Smooth muscle cell (in vitro differentiated cells): ENCODE measurements around the gene ELMO3. TPM values are rescaled to one million over a fixed set of nuclear protein-coding genes. Genes with fewer than 3 reads are reported as not detected.

Experiments
- DNase-seq: peaks from one replicate; lab custom pipeline; 2025; ENCODE audit not compliant: unreplicated experiment; lab: John Stamatoyannopoulos, UW
- H2AFZ ChIP-seq: fragments of 200-600 bp; sonication (generic); 2 replicates; pipeline ENCODE4 v1.6.0; 2016; ENCODE audit warnings: antibody characterized with exemption, low read depth, mild to moderate bottlenecking
- H3F3A ChIP-seq: fragments of 200-600 bp; sonication (generic); 2 replicates; pipeline ENCODE4 v1.6.0; 2017; ENCODE audit warnings: antibody characterized with exemption, low read depth
- H3K27ac ChIP-seq: fragments of 200-600 bp; sonication (generic); 2 replicates; pipeline ENCODE4 v1.5.1; 2016; ENCODE audit warnings: low read depth, mild to moderate bottlenecking
- H3K27me3 ChIP-seq: fragments of 200-600 bp; sonication (generic); 2 replicates; pipeline ENCODE4 v1.6.1; 2016; ENCODE audit warnings: low read depth, mild to moderate bottlenecking
- H3K36me3 ChIP-seq: fragments of 200-600 bp; sonication (generic); 2 replicates; pipeline ENCODE4 v1.5.1; 2016; ENCODE audit warnings: low read depth
- H3K4me1 ChIP-seq: fragments of 200-600 bp; sonication (generic); 2 replicates; pipeline ENCODE4 v1.5.1; 2016; ENCODE audit warnings: low read depth
- H3K4me2 ChIP-seq: fragments of 200-600 bp; sonication (generic); 2 replicates; pipeline ENCODE4 v1.6.0; 2016; ENCODE audit warnings: mild to moderate bottlenecking
- H3K4me3 ChIP-seq: fragments of 200-600 bp; sonication (generic); 2 replicates; pipeline ENCODE4 v1.5.1; 2016; ENCODE audit warnings: mild to moderate bottlenecking
- H3K79me2 ChIP-seq: fragments of 200-600 bp; sonication (generic); 2 replicates; pipeline ENCODE4 v1.6.0; 2016; ENCODE audit warnings: low read depth, mild to moderate bottlenecking
- H3K9ac ChIP-seq: fragments of 200-600 bp; sonication (generic); 2 replicates; pipeline ENCODE4 v1.6.0; 2016; ENCODE audit warnings: low read depth
- H3K9me3 ChIP-seq: fragments of 200-600 bp; sonication (generic); replicated peaks from 2 replicates; pipeline ENCODE4 v1.5.1; 2016; ENCODE audit warnings: low read depth
- H4K20me1 ChIP-seq: fragments of 200-600 bp; sonication (generic); 2 replicates; pipeline ENCODE4 v1.6.0; 2016; ENCODE audit warnings: low read depth
- WGBS: methylation state at CpG from one replicate; pipeline ENCODE4 v1.1.7; 2016; ENCODE audit warnings: low lambda C conversion rate; 5-methylcytosine and 5-hydroxymethylcytosine counted together
- polyA plus RNA-seq: library from polyadenylated mRNA; unstranded; fragments of >200 nt; fragmentation: Nextera tagmentation; extraction: Ambion mirVana; gene quantifications from 2 replicates; pipeline ENCODE4 v1.2.1, GENCODE V29; 2016
- total RNA-seq: library from RNA; depleted of rRNA; stranded (reverse); fragments of >200 nt; gene quantifications from 2 replicates; pipeline ENCODE4 v1.2.3, GENCODE V29; 2014
- TF ChIP-seq, protein P1 (sequence below): fragments of 200-600 bp; sonication (generic); IDR thresholded peaks from 2 replicates; pipeline ENCODE4 v1.5.1; 2017; ENCODE audit warnings: borderline replicate concordance, mild to moderate bottlenecking, antibody characterized with exemption; ENCODE audit not compliant: insufficient read depth, poor library complexity, severe bottlenecking

Gene ELMO3
- total and polyA plus RNA-seq, 2 experiments from 2014 or later: 2.2 to 6.7 TPM

DNA sequence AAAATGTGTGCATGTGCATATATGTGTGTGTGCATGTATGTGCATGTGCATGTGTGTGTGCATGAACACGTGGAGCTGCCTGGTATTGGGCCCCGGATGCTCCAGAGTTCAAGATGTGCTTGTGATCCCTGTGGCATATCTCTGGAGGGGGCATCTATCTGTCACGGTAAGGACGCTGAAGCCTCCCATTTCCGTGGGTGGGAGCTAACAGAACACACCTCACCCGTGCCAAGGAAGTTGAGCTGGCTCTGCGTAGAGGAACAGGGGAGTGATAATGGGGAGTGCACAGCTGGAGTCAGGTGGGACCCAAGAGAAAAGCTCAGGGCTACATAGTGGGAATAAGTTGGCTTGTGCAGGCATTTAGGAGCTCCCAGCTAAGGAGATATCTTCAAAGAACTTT is 12.7 kb downstream of the ELMO3 start:
- DNase-seq: no peak
- H3K27me3 ChIP-seq: no peaks in the 10 kb centered on the region
- no peak overlapping the region for H3K27ac ChIP-seq
- no peak overlapping the region for H3K9ac ChIP-seq
- H3K4me3 ChIP-seq: no peak overlapping the region
- H2AFZ ChIP-seq: no peak overlapping the region
- H3F3A ChIP-seq: no peaks in the 10 kb centered on the region
- H4K20me1 ChIP-seq: no peaks in the 10 kb centered on the region
- no peaks in the 10 kb centered on the region for H3K9me3 ChIP-seq
- H3K4me1 ChIP-seq: no peaks in the 10 kb centered on the region
- no peaks in the 10 kb centered on the region for H3K36me3 ChIP-seq
- no peak overlapping the region for H3K4me2 ChIP-seq
- no peaks in the 10 kb centered on the region for H3K79me2 ChIP-seq
- TF ChIP-seq, protein P1, sequence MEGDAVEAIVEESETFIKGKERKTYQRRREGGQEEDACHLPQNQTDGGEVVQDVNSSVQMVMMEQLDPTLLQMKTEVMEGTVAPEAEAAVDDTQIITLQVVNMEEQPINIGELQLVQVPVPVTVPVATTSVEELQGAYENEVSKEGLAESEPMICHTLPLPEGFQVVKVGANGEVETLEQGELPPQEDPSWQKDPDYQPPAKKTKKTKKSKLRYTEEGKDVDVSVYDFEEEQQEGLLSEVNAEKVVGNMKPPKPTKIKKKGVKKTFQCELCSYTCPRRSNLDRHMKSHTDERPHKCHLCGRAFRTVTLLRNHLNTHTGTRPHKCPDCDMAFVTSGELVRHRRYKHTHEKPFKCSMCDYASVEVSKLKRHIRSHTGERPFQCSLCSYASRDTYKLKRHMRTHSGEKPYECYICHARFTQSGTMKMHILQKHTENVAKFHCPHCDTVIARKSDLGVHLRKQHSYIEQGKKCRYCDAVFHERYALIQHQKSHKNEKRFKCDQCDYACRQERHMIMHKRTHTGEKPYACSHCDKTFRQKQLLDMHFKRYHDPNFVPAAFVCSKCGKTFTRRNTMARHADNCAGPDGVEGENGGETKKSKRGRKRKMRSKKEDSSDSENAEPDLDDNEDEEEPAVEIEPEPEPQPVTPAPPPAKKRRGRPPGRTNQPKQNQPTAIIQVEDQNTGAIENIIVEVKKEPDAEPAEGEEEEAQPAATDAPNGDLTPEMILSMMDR: no peak
- 84% methylated on average over 7 of the region's 7 CpGs for WGBS

DNA sequence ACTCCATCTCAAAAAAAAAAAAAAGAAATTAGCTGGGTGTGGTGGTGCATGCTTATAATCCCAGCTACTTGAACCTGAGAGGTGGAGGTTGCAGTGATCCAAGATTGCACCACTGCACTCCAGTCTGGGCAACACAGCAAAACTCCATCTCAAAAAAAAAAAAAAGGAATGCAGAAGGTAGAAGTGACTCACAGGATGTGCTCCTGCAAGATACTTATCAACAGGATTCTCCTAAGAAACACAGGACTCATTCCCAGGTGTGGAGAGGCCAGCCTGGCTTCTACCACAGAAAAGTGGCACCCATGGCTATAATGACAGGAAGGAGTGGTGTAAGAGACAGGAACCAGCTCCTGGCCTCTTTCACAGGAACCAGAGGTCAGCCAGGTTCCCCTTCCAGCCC is 13.8 kb downstream of the ELMO3 start:
- Histone ChIP-seq H3K27ac (no peak overlapping the region), H2AFZ (no peak overlapping the region), H3K9me3 (no peaks in the 10 kb centered on the region), H3K36me3 (no peaks in the 10 kb centered on the region), H4K20me1 (no peaks in the 10 kb centered on the region), H3K9ac (no peak overlapping the region), H3K4me2 (no peak overlapping the region), H3F3A (no peaks in the 10 kb centered on the region), H3K4me1 (no peaks in the 10 kb centered on the region), H3K27me3 (no peaks in the 10 kb centered on the region), H3K79me2 (no peaks in the 10 kb centered on the region), H3K4me3 (no peak overlapping the region)
- TF ChIP-seq, protein P1: no peak
- no peak for DNase-seq

DNA sequence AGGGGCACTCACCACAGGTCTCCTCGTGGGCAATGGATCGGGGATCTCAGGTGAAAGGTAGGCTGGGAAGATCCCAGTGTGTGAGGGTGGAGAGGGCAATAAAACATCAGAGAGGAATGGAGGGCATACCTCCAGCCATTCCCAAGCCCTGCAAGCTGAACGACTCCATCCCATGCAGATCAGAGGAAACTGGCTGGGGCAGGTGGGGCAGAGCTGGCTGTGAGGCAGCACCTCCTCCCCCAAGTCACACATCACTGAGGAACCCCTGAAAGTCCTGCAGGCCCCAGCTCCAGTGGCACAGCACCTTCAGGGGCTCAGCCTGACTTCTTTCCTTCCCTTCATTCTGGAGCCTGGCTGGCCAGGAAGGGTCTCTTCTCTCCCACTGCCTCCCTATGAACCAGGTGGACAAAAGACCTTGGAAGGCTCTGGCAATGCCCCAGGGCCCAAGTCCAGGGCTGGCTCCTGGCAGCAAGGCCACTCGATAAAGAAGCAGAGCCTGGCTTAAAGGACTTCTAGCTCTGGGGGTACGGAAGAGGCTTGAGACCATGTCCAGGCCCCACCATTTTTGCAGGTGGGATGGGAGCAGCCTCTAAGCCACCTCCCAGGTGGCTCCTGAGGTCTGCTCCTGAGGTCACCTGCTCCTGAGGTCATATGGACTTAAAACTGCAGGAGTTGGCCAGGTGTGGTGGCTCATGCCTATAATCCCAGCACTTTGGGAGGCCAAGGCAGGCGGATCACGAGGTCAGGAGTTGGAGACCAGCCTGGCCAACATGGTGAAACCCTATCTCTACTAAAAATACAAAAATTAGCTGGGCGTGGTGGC is 14.5 kb downstream of the ELMO3 start:
- H3K4me2 ChIP-seq: no peak overlapping the region
- TF ChIP-seq, protein P1: no peak

DNA sequence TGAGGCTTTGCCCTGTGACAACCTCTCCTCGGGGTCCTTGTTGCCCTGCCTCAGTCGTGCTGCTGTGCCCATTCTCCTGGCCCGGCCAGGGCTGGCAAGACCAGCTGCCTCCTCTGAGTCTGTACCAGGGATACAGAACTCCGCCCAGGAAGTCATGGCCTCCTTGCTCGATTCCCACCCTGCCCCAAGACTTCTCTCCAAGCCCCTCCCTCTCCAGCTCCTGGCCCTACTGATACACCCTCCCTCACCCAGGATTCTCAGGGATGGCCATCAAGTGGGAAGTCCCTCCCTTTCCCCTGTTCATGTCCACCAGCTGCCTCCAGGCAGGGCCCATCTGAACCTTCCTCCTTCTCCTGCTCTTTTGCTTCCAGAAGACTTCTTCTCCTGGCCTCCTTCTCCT is 16.8 kb downstream of the ELMO3 start:
- Histone ChIP-seq H3K9me3 (no peaks in the 10 kb centered on the region), H3K4me1 (no peaks in the 10 kb centered on the region), H3K27ac (no peak overlapping the region), H3K36me3 (no peaks in the 10 kb centered on the region), H4K20me1 (no peaks in the 10 kb centered on the region), H2AFZ (no peak overlapping the region), H3K27me3 (no peaks in the 10 kb centered on the region), H3K9ac (no peak overlapping the region), H3F3A (no peaks in the 10 kb centered on the region), H3K4me2 (no peak overlapping the region), H3K79me2 (no peaks in the 10 kb centered on the region), H3K4me3 (no peak overlapping the region)
- no peak for DNase-seq
- TF ChIP-seq, protein P1: no peak
- 79% methylated on average over 5 of the region's 5 CpGs for WGBS

More for the DNA sequence above, 14.5 kb downstream of the ELMO3 start:
- no peaks in the 10 kb centered on the region for H3K9me3 ChIP-seq
- no peak overlapping the region for H3K9ac ChIP-seq
- no peak overlapping the region for H3K4me3 ChIP-seq
- no peaks in the 10 kb centered on the region for H3K36me3 ChIP-seq
- no peak overlapping the region for H3K27ac ChIP-seq
- DNase-seq: no peak
- no peaks in the 10 kb centered on the region for H4K20me1 ChIP-seq
- no peak overlapping the region for H2AFZ ChIP-seq
- H3K4me1 ChIP-seq: no peaks in the 10 kb centered on the region
- H3K79me2 ChIP-seq: no peaks in the 10 kb centered on the region
- 85% methylated on average over 8 of the region's 8 CpGs for WGBS
- H3F3A ChIP-seq: no peaks in the 10 kb centered on the region
- no peaks in the 10 kb centered on the region for H3K27me3 ChIP-seq
